Transverse colon (tissue), 3 donors: ENCODE measurements around the gene DAAM1.

Experiments used
- CTCF ChIP-seq, 5 experiments: fragments of 200-600 bp in 3 of 5; fragments of 450-650 bp in 2 of 5; sonication (generic) in 3 of 5; IDR thresholded peaks; 1 replicate in 2 of 5; 2 replicates in 3 of 5; pipeline ENCODE4 v1.5.1; 2016 to 2017; ENCODE audit warnings: antibody characterized with exemption in 5 of 5, inconsistent platforms in 3 of 5, mild to moderate bottlenecking in 2 of 5, moderate library complexity in 1 of 5
- POLR2A ChIP-seq: fragments of 450-650 bp; IDR thresholded peaks from one replicate; pipeline ENCODE4 v1.6.1; 2016; ENCODE audit warnings: antibody characterized with exemption, mild to moderate bottlenecking, moderate library complexity

DNA sequence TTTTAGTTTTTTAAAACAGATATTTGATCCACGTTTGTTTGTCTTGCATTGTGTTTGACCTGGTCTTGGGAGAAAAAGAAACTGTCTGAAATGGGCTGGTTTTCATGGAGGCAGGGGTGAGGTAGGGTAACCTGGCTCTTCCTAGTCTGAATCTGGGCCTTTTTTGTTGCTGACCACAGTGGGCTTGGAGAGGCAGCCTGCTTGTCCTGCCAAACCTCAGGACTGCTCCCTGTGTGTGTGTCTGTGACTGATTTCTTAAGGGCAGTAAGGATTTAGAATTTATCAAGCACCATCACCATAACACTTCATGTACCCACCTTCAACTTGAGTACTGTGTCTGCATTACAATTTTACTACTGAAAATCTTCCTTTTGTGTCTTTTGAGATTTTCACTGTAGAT is 28.5 kb downstream of the DAAM1 start:
- TF ChIP-seq CTCF (IDR thresholded peaks at IDR 0.05) (no peak), POLR2A (no peak)
